AG08396 (cell line): ENCODE measurements around the gene BCAP31.
"Not testable (repeated sequence)": the region's sequence is repeated elsewhere in the genome, so short reads cannot be mapped to it uniquely, and the experiment has no call there.

Experiments
- DNase-seq: peaks from one replicate; pipeline ENCODE4 v3.0.0; 2012; ENCODE audit warnings: low spot score, mixed read lengths

BCAP31 gene

DNA sequence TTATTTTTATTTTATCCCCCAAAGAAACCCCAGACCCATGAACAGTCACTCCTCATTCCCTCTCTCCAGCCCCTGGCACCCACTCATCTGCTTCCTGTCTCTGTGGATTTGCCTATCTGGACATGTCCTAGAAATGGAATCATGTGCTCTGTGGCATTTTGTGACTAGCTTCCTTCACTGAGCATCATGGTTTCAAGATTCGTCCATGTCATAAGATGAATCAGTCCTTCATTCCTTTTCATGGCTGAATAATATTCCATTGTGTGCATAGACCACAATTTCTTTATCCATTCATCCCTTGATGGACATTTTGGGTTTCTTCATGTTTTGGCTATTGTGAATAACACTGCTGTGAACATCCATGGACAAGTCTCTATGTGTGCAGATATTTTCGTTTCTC is 10.7 kb upstream of the BCAP31 start:
- DNase-seq: no peak

DNA sequence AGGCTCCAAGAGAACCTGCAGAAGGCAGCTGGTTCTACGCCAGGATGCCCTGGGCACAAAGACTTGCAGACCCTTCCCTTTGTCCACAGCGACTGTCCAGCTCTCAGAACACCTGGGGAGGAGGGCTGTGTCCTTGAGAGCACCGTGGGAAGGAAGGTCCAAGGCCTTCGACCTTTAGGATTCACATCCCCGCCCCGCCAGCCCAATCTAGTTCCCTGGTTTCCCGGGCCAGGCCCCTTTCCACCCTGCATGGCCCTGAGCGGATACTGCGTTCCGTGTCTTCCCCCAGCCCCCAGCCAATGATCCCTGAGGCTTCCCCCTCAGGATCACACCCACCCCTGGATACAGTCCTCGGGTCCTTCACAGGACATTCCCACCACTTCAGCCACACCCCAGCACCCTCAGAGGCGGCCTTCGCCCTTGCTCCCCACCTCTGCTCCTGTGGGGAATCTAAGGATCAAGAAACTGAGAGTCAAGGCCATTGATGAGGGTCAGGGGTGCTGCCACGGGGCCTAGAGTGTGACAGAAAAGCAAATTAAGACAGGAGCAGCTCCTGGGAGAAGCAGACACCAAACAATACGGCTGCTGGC is 9.6 kb upstream of the BCAP31 start:
- no peak for DNase-seq

DNA sequence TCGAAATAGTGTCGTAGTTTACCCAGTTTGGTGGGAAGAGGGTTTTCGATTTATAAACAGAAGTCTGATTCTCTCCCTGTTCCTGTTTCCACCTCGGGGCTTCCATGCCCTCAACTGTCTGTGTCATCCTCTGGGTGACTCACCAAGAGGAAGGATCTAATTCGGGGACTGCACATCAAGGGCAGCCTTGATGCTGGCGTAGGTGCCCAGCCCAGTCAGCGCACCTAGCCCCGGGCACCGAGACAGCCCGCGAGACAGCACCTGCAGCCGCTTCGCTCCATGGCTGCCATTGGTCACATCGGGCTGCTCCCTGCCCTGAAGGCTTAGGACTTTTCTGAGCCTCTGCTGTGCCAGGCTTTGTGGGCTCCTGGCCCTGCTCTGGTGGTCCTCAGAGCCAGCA is 8.2 kb upstream of the BCAP31 start:
- no peak for DNase-seq

DNA sequence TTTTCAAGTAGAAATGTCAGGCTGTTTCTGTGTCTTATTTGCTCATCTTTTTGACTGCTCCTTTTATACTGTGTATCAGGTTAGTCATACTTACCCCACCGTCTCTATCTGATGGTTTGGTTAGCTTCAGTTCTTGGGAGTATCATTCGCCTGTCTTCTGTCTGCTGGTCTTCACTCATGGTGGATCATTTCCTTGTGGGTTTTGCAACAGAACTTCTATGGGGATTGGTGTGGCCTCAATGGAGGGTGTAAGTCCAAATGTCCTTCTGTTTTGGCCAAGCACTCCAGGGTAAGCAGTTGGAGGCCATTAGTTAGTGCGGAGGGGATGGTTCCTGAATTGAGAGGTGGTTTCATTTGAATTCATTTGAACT is 7.6 kb upstream of the BCAP31 start:
- DNase-seq: no peak

DNA sequence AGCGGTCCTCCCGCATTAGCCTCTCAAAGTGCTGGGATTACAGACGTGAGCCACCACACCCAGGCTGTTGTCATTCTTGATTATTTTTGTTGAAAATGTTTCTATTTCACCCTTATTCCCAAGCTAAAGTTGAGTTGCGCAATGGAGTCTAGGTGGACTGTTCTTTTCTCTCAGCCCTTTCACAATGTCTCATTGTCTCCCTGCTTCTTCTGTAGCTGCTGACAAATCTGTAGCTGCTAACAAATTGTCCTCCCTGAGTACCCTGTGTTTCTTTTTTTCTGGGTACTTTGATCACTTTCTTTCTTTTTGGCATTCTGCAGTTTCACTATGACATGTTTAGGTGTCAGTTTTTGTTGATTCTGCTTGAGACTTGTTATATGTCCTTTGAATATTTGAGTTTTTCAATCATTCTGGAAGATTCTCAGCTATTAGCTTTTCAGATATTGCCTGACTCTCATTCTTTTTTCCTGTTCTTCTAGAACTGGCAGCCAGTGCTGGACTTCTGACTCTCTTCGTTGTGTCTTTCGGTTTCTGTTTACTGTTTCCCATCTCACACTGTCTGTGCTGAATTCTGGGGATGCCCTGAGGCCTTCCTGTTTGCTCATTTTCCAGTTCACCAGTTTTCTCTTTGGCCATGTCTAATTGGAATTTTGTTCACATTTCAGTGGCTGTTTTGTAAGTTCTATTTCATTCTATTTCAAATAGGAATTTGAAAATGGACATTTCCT is 7.1 kb upstream of the BCAP31 start:
- no peak for DNase-seq

DNA sequence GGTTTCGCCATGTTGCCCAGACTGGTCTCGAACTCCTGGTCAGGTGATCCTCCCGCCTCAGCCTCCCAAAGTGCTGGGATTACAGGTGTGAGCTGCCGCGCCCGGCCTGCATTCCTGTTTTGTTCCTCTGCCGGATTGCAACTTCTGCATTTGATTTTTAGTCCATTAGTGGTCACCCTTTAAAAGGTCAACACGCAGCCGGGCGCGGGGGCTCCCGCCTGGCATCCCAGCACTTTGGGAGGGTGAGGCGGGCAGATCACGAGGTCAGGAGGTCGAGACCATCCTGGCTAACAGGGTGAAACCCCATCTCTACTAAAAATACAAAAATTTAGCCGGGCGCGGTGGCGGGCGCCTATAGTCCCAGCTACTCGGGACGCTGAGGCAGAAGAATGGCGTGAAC is 5.9 kb upstream of the BCAP31 start:
- not testable (repeated sequence) for DNase-seq

DNA sequence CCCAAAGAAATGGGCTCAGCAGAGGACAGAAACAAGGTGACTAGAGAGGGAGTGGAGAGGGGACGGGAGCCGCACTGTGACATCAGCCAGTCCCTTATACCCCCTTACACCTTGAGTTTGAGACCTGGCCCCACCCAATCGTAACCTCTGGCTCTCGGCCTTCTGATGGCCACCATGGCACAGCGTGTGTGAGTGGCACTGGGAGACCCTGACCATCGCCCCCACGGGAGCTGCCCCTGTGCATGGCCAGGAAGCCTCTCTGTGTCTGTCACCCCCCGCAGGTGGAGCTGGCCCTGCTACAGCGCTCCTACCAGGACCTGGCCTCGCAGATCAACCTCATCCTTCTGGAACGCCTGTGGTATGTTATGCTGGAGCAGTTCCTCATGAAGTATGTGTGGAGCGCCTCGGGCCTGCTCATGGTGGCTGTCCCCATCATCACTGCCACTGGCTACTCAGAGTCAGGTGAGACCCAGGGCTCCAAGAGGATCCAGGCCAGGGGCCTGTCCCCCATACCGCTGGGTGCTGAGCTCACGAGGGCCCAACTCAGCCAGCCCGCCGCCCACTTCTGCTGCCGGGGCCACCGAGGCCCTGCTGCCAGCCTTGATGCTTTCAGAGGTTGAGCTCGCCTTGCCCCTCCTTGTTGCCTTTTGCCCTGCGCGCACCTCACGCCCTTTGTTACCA is 4.9 kb upstream of the BCAP31 start:
- no peak for DNase-seq

DNA sequence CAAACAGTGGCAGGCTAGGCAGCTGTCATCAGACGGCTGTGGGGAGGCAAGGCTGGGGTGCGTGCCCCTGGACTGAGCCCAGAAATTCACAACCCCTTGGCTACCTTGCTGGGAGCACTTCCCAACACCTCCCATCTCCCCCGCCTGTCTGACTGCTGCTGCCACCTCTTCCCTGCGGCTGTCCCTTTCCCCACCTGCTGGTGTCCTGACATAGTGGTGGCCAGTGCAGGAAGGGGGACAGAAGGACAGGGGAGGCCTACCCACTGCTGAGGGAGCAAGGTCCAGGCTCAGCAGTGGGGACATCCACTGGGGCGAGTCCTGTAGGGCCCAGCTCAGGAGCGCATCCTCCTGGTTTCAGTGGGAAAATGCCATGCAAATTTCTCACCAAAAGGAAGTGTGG is 3.9 kb upstream of the BCAP31 start:
- DNase-seq: no peak

DNA sequence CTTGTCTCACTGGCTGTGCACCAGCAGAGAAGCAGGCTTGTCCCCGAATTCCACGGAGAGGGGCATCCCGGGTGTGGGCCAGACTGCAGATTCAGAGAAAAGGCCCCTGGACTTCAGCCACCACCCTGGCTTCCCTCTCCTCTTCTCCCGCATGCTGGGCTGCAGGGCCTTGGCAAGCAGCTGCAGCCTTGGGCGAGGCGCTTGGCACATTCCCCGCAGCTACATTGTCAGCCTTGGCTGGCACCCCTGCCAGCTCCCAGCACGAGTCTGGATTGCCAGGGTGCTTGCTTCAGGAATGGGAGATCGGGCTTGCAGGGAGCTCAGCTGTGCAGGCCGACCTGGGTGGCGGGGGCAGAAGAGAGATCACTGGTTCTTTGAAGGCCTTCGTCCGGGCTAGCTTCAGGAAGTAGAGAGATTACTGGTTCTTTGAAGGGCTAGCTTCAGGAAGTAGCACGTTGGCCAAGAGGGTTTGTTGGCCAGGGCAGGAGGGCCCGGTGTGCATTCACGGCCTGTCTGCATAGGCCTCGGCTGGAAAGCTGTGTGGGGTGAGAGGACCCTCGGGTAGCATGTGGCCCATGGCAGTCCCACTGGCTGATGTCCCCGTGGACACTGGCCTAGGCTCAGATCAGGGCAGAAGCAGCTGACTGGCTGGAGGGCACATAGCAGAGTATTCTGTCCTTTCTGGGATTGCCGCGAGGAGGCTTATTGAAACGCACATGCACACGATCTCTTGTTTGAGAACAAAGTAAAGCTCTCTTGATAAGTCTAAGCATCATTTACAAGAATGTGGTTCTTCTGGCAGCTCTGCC is 3.1 kb upstream of the BCAP31 start:
- DNase-seq: peak; percentile 39

DNA sequence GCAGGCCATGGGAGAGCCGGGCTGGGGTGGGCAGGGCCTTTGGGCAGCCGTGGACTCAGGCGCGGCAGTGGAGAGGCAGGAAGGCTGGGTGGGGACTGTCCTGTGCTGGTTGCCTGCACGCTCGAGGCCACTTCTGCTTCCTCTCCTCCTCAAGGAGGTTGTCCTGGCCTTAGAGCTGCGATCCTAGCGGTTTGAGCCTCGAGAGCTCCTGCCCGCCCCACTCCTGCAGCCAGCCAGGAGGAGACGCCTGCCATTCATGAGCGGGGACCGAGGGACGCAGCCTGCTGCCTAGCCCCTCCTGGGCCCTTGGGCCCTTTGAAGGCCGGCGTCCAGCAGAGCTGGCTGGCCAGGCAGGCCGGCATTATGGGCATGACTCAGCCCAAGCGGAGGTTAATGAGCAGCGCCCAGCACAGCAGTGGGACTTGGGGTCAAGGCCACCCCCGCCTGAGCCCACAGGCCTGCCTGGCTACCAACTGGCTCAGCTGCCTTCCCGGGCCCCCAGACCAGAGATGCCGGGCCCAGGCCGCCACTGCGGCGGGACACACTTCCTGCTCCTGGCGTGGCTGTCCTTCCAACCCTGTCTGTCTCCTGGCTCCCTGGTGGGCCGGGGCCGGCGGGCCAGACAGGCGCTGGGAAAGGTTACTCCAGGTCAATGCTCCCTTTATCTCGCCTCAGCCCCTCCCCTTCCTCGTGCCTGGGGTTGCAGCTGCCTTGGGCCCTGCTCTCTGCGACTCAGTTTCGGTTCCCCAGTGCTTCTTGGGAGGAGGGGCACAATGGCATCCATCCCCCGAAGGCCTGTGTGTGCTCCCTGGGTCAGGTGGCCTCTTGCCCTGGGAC is 2.3 kb upstream of the BCAP31 start:
- DNase-seq: peak; percentile 55

DNA sequence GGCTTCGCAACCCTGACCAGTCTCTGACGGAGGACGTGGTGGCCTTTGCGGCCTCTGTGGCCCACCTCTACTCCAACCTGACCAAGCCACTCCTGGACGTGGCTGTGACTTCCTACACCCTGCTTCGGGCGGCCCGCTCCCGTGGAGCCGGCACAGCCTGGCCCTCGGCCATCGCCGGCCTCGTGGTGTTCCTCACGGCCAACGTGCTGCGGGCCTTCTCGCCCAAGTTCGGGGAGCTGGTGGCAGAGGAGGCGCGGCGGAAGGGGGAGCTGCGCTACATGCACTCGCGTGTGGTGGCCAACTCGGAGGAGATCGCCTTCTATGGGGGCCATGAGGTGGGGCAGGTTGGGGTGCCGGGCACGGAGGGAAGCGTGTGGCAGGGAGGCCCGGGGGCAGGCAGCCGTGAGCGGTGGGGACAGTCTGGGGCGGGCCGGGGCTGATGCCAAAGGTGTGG is 1.7 kb upstream of the BCAP31 start:
- DNase-seq: no peak

DNA sequence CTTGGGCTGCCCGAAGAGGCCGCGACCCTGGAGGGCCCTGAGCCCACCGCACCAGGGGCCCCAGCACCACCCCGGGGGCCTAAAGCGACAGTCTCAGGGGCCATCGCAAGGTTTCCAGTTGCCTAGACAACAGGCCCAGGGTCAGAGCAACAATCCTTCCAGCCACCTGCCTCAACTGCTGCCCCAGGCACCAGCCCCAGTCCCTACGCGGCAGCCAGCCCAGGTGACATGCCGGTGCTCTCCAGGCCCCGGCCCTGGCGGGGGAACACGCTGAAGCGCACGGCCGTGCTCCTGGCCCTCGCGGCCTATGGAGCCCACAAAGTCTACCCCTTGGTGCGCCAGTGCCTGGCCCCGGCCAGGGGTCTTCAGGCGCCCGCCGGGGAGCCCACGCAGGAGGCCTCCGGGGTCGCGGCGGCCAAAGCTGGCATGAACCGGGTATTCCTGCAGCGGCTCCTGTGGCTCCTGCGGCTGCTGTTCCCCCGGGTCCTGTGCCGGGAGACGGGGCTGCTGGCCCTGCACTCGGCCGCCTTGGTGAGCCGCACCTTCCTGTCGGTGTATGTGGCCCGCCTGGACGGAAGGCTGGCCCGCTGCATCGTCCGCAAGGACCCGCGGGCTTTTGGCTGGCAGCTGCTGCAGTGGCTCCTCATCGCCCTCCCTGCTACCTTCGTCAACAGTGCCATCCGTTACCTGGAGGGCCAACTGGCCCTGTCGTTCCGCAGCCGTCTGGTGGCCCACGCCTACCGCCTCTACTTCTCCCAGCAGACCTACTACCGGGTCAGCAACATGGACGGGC is 1.0 kb upstream of the BCAP31 start:
- no peak for DNase-seq

DNA sequence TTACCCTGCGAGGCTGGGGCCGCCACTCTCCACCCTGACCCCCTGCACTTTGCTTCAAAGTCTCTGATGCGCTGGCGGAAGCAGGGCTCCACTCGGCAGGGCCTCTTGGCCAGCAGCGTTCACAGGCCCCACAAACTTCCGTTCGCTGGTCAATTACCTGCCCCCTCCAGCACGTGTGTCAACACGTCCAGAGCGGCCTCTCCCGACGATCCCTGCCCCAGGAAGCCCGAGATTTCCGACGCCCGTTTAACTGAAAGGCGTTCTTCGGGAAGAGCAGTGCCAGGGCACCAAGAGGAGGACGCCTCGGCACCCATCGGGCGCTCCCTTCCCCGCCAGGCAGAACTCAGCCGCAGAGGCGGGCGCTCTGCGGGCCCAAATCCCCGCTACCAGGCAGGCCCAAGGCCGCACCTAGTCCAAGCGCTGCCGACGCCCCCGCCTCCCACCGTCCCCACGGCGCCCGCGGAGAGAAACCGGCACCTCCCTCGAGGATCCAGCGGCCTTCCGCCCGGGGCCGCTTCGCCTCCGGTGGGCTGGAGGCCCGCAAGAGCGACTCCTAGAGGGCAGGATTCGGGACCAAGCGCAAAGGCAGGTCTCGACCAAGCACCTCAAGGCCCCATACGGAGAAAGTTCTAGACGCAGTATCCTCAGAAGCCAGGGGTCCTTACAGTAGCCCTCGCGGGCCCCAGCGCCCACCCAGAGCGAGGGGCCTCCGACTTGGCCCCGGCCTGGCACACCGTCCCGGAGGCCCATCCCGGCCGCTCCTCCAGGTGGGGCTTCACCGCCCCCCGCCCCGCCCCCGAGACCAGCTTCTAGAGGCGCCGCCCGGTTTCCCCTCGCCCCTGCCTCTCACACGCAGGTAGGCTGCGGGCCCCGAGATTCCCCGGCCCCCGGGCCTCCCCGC is 586 bp downstream of the BCAP31 start:
- peak; percentile 54 for DNase-seq

DNA sequence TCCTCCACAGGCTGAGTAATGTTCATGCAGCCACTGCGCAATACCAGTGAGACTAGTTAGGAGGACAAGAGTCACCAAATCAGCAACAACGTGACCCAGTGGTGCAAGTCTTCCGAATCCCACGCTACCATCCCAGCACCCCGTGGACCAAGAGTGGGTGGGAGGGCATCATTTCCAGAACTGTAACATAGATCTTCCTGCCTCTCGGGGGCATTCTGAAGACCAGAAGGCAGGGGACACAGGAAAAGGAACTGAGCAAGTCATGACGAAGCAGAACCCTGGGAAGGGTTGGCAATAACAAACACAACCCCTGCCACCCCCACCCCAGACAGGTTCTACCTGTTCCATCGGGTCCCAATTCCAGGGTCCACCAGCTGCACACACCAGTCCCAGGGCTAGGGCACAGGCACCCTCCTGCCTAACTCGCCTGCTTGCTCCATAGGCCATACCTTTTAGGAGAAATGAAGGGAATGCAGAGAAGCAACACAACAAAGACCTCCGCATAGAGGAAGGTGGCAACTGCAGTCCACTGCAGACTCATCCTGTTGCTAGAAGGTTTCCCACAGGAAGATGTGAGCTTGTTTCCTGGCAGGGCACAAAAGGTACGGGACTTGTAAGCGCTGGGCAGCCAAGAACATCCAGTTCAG is 1.4 kb downstream of the BCAP31 start:
- no peak for DNase-seq

DNA sequence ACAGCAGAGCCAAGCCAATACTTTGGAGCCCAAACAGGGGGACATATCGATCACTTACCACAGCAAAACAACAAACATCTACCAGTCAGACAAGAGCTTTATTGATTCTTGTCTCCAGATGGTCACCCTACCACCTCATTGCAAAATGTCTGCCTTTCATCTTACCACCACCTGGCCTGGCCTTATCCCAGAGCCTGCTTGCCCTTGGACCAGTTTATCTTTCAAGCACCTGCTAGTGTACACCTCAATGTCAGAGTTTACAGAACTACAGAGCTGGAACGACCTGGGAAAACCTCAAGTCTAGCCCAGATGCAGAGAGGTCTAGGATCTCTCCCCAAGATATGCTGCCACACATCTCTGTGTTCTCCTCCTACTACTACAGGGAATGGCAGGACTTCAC is 4.5 kb downstream of the BCAP31 start:
- no peak for DNase-seq

DNA sequence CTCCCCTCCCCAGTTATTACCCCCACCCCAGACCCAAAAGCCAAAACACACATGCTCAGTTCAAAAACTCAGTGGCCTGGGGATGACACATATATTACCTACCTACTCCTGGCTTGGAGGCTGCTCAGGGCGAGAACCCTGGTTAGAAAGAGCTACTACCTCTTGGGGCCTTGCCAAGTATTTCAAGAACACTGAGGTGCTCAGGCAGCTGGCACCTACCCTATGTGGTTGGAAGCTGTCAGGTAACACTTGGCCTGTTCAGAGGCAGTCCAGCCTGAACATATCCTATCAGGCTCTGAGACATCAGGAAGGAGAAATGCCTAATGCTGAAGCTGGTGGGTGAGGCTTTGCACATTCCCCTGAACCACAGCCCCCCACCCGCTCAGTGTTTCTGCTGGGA is 4.9 kb downstream of the BCAP31 start:
- no peak for DNase-seq

DNA sequence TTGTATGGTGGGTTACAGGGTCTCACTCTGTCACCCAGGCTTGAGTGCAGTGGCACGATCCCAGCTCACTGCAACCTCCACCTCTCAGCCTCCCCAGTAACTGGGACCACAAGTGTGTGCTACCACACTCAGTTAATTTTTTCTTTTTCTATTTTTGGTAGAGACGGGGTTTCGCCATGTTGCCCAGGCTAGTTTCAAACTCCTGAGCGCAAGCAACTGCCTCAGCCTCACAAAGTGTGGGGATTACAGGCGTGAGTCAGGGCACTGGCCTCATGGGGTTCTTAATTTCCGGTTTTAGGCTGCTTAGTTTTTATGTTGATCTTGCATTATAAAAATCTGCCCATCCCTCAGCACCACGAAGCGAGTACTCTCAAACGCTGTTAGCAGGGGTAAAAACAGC is 6.7 kb downstream of the BCAP31 start:
- DNase-seq: no peak

DNA sequence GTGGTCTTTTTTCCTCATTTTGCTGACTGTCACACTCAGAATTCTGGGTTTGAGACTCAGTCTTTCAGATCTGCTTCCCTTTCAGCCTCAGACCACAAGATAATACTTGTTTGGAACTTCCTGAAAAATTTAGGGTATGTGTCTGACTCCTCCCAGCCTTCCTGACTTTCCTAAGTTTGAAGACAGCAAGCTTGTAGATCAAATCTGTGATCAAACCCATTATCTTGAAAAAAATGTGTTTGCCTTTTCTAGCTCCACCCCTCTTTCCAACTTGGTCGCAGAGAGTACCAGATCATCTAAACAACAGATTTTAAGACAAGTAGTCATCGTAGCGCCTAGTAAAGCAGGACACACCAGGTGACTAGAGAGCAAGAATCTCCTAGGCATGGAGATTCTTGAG is 9.9 kb downstream of the BCAP31 start:
- no peak for DNase-seq
